ENCODE measurements around the gene LEPR. TPM values are rescaled to one million over a fixed set of nuclear protein-coding genes. Genes with fewer than 3 reads are reported as not detected.
"Not testable (repeated sequence)": the region's sequence is repeated elsewhere in the genome, so short reads cannot be mapped to it uniquely, and the experiment has no call there.

LEPR gene
- total RNA-seq, 1 donor from 2014 or later, result 9.7 TPM

DNA sequence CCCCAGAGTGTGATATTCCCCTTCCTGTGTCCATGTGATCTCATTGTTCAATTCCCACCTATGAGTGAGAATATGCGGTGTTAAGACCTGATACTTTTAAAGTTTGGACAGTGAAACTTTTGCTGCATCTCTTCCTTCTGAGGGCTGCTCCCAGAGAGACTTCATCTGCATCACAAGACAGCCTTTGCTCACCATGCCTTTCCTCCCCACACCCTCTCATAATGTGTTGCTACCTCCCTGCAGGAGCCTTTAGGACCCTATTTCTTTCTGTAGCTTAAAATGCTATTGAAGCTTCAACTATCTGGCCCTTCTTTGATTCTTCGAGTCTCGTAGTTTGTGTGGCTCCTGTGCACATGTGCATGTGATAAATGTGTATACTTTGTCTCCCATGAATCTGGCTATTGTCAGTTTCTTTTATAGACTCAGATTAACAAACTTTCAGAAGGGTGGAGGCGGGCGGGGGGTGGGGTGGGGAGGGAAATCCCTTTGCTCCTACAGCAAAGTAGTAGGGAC, 23.7 kb downstream of the LEPR start:
- Histone ChIP-seq H3K9me3 (no peaks in the 10 kb centered on the region), H3K27me3 (no peaks in the 10 kb centered on the region), H3K4me1 (no peaks in the 10 kb centered on the region), H3K27ac (no peak overlapping the region), H3K36me3 (no peaks in the 10 kb centered on the region), H3K4me3 (no peak overlapping the region)
- intact Hi-C loops (cut with DNase I), result no loop called here
- DNase-seq (ENCODE audit: low spot score in 2 of 2), result no peak
- TF ChIP-seq, protein P1, sequence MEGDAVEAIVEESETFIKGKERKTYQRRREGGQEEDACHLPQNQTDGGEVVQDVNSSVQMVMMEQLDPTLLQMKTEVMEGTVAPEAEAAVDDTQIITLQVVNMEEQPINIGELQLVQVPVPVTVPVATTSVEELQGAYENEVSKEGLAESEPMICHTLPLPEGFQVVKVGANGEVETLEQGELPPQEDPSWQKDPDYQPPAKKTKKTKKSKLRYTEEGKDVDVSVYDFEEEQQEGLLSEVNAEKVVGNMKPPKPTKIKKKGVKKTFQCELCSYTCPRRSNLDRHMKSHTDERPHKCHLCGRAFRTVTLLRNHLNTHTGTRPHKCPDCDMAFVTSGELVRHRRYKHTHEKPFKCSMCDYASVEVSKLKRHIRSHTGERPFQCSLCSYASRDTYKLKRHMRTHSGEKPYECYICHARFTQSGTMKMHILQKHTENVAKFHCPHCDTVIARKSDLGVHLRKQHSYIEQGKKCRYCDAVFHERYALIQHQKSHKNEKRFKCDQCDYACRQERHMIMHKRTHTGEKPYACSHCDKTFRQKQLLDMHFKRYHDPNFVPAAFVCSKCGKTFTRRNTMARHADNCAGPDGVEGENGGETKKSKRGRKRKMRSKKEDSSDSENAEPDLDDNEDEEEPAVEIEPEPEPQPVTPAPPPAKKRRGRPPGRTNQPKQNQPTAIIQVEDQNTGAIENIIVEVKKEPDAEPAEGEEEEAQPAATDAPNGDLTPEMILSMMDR (IDR thresholded peaks at IDR 0.05), result no peak

DNA sequence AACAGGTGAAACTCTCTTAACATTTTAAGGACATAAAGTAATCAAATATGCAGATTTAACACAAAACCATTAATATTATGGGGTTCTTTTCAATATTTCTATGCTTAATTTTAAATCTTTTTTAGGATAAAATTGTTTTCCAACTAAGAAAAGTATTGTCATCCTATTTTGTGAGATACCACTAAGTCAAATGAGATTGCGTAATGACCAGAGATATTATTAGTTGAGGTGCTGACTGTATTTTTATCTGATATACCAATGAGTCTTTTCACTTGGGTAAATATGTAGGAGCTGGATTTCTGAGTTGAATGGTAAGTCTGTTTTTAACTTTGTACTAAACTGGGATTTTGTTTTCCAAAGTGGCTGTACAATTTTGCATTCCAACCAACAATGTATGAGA, 25.4 kb downstream of the LEPR start:
- TF ChIP-seq, protein P1 (IDR thresholded peaks at IDR 0.05), result no peak
- no peaks in the 10 kb centered on the region for H3K27me3 ChIP-seq
- H3K9me3 ChIP-seq, result no peaks in the 10 kb centered on the region
- no peak overlapping the region for H3K4me3 ChIP-seq
- no peak for DNase-seq (ENCODE audit: low spot score in 2 of 2)
- no peak overlapping the region for H3K27ac ChIP-seq
- no peaks in the 10 kb centered on the region for H3K4me1 ChIP-seq
- intact Hi-C loops (cut with DNase I), result no loop called here
- H3K36me3 ChIP-seq, result no peaks in the 10 kb centered on the region

DNA sequence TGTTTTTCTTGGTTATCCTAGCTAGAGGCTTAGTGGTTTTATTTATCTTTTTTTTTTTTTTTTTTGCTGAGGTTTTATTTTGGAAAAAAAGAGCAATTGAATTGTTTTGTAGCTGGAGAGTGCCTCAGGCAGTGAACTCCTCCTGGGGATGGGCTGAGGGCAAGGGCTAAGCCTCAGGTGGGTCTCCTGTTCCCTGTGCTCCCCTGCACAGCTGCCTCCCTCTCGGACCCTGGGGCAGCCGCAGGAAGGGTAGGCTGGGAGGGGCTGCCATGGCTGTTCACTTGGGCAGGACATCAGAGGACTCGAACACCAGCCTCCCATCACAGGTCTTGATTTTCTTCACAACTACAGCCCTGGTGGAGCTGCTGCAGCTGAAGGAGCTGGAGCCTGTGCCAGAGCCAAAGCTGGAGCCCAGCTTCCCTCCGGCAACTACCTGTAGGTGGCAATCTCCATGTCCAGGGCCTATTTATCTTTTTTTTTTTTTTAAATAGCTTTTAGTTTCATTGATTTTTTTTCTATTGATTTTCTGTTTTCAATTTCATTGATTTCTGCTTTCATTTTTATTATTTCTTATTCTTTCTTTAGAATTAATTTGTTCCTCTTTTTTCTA, 28.9 kb downstream of the LEPR start:
- no peak overlapping the region for H3K27ac ChIP-seq
- intact Hi-C loops (cut with DNase I), result no loop called here
- H3K36me3 ChIP-seq, result no peaks in the 10 kb centered on the region
- no peaks in the 10 kb centered on the region for H3K4me1 ChIP-seq
- H3K4me3 ChIP-seq, result no peak overlapping the region
- no peaks in the 10 kb centered on the region for H3K27me3 ChIP-seq
- TF ChIP-seq, protein P1 (IDR thresholded peaks at IDR 0.05), result no peak
- DNase-seq (ENCODE audit: low spot score in 2 of 2), result no peak
- no peaks in the 10 kb centered on the region for H3K9me3 ChIP-seq

DNA sequence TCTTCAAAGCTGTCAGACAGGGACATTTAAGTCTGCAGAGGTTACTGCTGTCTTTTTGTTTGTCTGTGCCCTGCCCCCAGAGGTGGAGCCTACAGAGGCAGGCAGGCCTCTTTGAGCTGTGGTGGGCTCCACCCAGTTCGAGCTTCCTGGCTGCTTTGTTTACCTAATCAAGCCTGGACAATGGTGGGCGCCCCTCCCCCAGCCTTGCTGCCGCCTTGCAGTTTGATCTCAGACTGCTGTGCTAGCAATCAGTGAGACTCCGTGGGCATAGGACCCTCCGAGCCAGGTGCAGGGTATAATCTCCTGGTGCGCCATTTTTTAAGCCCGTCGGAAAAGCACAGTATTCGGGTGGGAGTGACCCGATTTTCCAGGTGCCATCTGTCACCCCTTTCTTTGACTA, 35.2 kb downstream of the LEPR start:
- H3K9me3 ChIP-seq; H3K27me3 ChIP-seq; DNase-seq (ENCODE audit: low spot score in 2 of 2); H3K4me1 ChIP-seq; H3K4me3 ChIP-seq; H3K36me3 ChIP-seq; H3K27ac ChIP-seq; intact Hi-C loops (cut with DNase I): not testable (repeated sequence)

DNA sequence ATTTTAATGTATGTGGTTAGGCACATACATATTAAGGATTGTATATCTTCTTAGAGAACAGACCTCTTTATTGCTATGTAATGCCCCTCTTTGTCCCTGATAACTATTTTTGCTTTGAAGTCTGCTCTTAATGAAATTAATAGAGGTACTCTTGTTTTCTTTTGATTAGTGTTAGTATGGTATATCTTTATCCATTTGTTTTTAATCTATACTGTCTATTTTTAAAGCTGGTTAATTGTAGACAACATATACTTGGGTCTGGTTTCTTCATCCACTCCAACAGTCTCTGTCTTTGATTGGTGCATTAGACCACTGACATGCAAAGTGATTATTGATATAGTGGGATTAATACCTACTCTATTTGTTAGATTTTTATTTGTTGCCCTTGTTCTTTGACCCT, 36.0 kb downstream of the LEPR start:
- H3K27ac ChIP-seq, result no peak overlapping the region
- intact Hi-C loops (cut with DNase I), result no loop called here
- H3K27me3 ChIP-seq, result no peaks in the 10 kb centered on the region
- no peaks in the 10 kb centered on the region for H3K36me3 ChIP-seq
- TF ChIP-seq, protein P1 (IDR thresholded peaks at IDR 0.05), result no peak
- H3K9me3 ChIP-seq, result no peaks in the 10 kb centered on the region
- no peak for DNase-seq (ENCODE audit: low spot score in 2 of 2)
- no peak overlapping the region for H3K4me3 ChIP-seq
- H3K4me1 ChIP-seq, result no peaks in the 10 kb centered on the region

DNA sequence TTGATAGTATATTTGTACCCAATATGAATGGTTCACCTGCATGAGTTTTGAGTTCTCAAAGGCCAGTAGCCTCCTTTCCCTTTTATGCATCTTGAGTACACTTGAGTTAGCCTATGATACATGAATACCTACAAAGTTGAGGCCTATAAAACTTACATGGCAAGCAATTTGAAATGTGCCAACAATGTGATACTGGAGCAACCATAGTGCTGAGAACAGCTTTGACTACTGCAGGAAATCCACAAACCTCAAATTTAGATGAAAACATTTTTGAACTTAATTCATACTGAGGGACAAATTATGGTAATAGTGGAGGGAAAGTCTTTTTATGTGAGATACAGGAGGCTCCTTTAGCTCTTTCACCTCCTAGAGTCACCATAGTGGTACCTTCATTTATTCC, 37.4 kb downstream of the LEPR start:
- no peaks in the 10 kb centered on the region for H3K36me3 ChIP-seq
- no peaks in the 10 kb centered on the region for H3K9me3 ChIP-seq
- no peak overlapping the region for H3K27ac ChIP-seq
- DNase-seq (ENCODE audit: low spot score in 2 of 2), result no peak
- H3K4me1 ChIP-seq, result no peaks in the 10 kb centered on the region
- H3K4me3 ChIP-seq, result no peak overlapping the region
- H3K27me3 ChIP-seq, result no peaks in the 10 kb centered on the region
- TF ChIP-seq, protein P1 (IDR thresholded peaks at IDR 0.05), result no peak
- intact Hi-C loops (cut with DNase I), result no loop called here

Measured in ascending aorta (tissue), 2 donors.